A673 (cell line): ENCODE data around the gene CCBE1. TPM values are rescaled to one million over a fixed set of nuclear protein-coding genes. Genes with fewer than 3 reads are reported as not detected.

Source experiments
- BruUV-seq: library from RNA; stranded (reverse); fragments of 400-500 nt; replicated peaks from 2 replicates; lab custom pipeline; 2021; lab: Mats Ljungman, UMichigan
- CTCF ChIA-PET: fragments of 300-600 bp; sonication (Branson Sonifier 250); formaldehyde crosslinking; loops from one replicate; lab custom pipeline; 2022; ENCODE audit warnings: antibody characterized with exemption; lab: Charles Lee
- POLR2A ChIA-PET: fragments of 300-600 bp; sonication (Branson Sonifier 250); formaldehyde crosslinking; loops from one replicate; lab custom pipeline; 2022; ENCODE audit warnings: antibody characterized with exemption; ENCODE audit not compliant: low non-redundant PET; lab: Charles Lee
- DNase-seq: peaks from one replicate; pipeline ENCODE4 v3.0.0-alpha.2; 2015; ENCODE audit warnings: low spot score
- H3K27ac ChIP-seq: fragments of 200-600 bp; sonication (generic); 2 replicates; pipeline ENCODE4 v1.5.1; 2016; ENCODE audit warnings: mixed run types, low read depth, mild to moderate bottlenecking, mixed read lengths, antibody characterized with exemption, low read length; ENCODE audit not compliant: poor library complexity, severe bottlenecking
- H3K27me3 ChIP-seq: fragments of 200-600 bp; sonication (generic); replicated peaks from 2 replicates; pipeline ENCODE4 v1.6.1; 2017; ENCODE audit warnings: mixed run types, low read depth, mild to moderate bottlenecking, mixed read lengths, antibody characterized with exemption, low read length; ENCODE audit not compliant: insufficient read depth, poor library complexity
- H3K36me3 ChIP-seq: fragments of 200-600 bp; sonication (generic); 2 replicates; pipeline ENCODE4 v1.6.1; 2016; ENCODE audit warnings: mixed run types, mild to moderate bottlenecking, mixed read lengths, antibody characterized with exemption, low read length; ENCODE audit not compliant: insufficient read depth, poor library complexity, severe bottlenecking
- H3K4me1 ChIP-seq: fragments of 200-600 bp; sonication (generic); 2 replicates; pipeline ENCODE4 v1.6.1; 2017; ENCODE audit warnings: mixed run types, mild to moderate bottlenecking, mixed read lengths, antibody characterized with exemption, low read length; ENCODE audit not compliant: insufficient read depth, poor library complexity, severe bottlenecking
- H3K4me3 ChIP-seq: fragments of 200-600 bp; sonication (generic); 2 replicates; pipeline ENCODE4 v1.5.1; 2016; ENCODE audit warnings: low read depth, mixed run types, mild to moderate bottlenecking, mixed read lengths, low read length; ENCODE audit not compliant: poor library complexity, severe bottlenecking
- H3K9me3 ChIP-seq: fragments of 200-600 bp; sonication (generic); 2 replicates; pipeline ENCODE4 v1.6.1; 2016; ENCODE audit warnings: mixed run types, low read depth, mild to moderate bottlenecking, mixed read lengths, antibody characterized with exemption, low read length; ENCODE audit not compliant: poor library complexity, severe bottlenecking
- CTCF ChIP-seq: fragments of 300-800, 200-600 bp; sonication (generic); conservative IDR thresholded peaks from 2 replicates; pipeline ENCODE4 v1.5.1; 2017; ENCODE audit warnings: low read depth, mild to moderate bottlenecking, antibody characterized with exemption, low read length, moderate library complexity, mixed read lengths
- EZH2 ChIP-seq: fragments of 200-600 bp; sonication (generic); IDR thresholded peaks from 2 replicates; pipeline ENCODE4 v1.6.1; 2017; ENCODE audit warnings: borderline replicate concordance, low read depth, mild to moderate bottlenecking, mixed read lengths, antibody characterized with exemption, low read length; ENCODE audit not compliant: poor library complexity, severe bottlenecking
- intact Hi-C: fragments of 100-400 bp; cut with micrococcal nuclease; formaldehyde crosslinking; loops from one replicate; pipeline ENCODE4 v1.10.0; 2022; ENCODE audit not compliant: unreplicated experiment
- total RNA-seq: library from RNA; stranded (reverse); gene quantifications from 2 replicates; pipeline ENCODE4 v1.2.3, GENCODE V29; 2021

CCBE1 gene
- total RNA-seq, 1 experiment from 2014 or later: not detected

GRCh38 chr18:59656373-59656887 lies 40.8 kb downstream of the CCBE1 start:
- Histone ChIP-seq H3K4me1 (no peaks in the 10 kb centered on the region), H3K27me3 (peaks cover 18% of the 10 kb centered on the region), H3K4me3 (no peak overlapping the region), H3K36me3 (no peaks in the 10 kb centered on the region), H3K9me3 (no peaks in the 10 kb centered on the region), H3K27ac (no peak overlapping the region)
- no peak for TF ChIP-seq CTCF
- no peak for TF ChIP-seq EZH2
- ChIA-PET POLR2A (no interaction called here), CTCF (no interaction called here)
- BruUV-seq: no TSS peak
- no peak for DNase-seq
- intact Hi-C loops: no loop called here

- peaks cover 19% of the 10 kb centered on the region for H3K27me3 ChIP-seq
- no peak overlapping the region for H3K27ac ChIP-seq
- no TSS peak for BruUV-seq
- TF ChIP-seq CTCF (no peak), EZH2 (no peak)
- ChIA-PET CTCF (no interaction called here), POLR2A (no interaction called here)
- H3K4me3 ChIP-seq: no peak overlapping the region
- DNase-seq: no peak
- no peaks in the 10 kb centered on the region for H3K4me1 ChIP-seq
- no peaks in the 10 kb centered on the region for H3K36me3 ChIP-seq
- H3K9me3 ChIP-seq: no peaks in the 10 kb centered on the region
- intact Hi-C loops: no loop called here
Observed at GRCh38 chr18:59655676-59656075, 41.5 kb downstream of the CCBE1 start.

- Histone ChIP-seq H3K4me3 (no peak overlapping the region), H3K4me1 (no peaks in the 10 kb centered on the region), H3K9me3 (no peaks in the 10 kb centered on the region), H3K27me3 (peaks cover 24% of the 10 kb centered on the region), H3K36me3 (no peaks in the 10 kb centered on the region), H3K27ac (no peak overlapping the region)
- no TSS peak for BruUV-seq
- CTCF ChIA-PET: no interaction called here
- no peak for DNase-seq
- intact Hi-C loops: no loop called here
- TF ChIP-seq CTCF (no peak), EZH2 (no peak)
- POLR2A ChIA-PET: no interaction called here
Observed at GRCh38 chr18:59651071-59651470, 46.2 kb downstream of the CCBE1 start.
